ENCODE data around the gene GSG1. TPM values are rescaled to one million over a fixed set of nuclear protein-coding genes. Genes with fewer than 3 reads are reported as not detected.

GSG1 gene
- total and polyA plus RNA-seq, 2 experiments from 2014 or later, result 0.86 to 2.0 TPM

- WGBS, 2 experiments (ENCODE audit: low coverage in 1 of 2, low lambda C conversion rate in 2 of 2, missing lambda C conversion rate in 2 of 2), result 82 to 84% methylated on average over 15 of the region's 15 CpGs
- Histone ChIP-seq H3K9me2 (ENCODE audit: insufficient read depth) (no peaks in the 10 kb centered on the region), H3F3A (ENCODE audit: insufficient read depth) (peaks cover 20% of the 10 kb centered on the region), H3K4me2 (ENCODE audit: unreplicated experiment) (no peak overlapping the region), H3K4me1 (ENCODE audit: insufficient read depth) (peaks cover 29% of the 10 kb centered on the region), H3K4me3 (no peak overlapping the region), H3K36me3 (ENCODE audit: low read depth) (no peaks in the 10 kb centered on the region), H3K79me2 (ENCODE audit: insufficient read depth) (no peaks in the 10 kb centered on the region), H3K27ac (no peak overlapping the region), H3K27me3 (replicated peaks; ENCODE audit: insufficient read depth) (no peaks in the 10 kb centered on the region), H2AFZ (no peak overlapping the region), H3K9ac (no peak overlapping the region), H4K20me1 (ENCODE audit: insufficient read depth) (no peaks in the 10 kb centered on the region), H3K9me3 (ENCODE audit: low read depth) (no peaks in the 10 kb centered on the region)
- no peak for TF ChIP-seq EZH2 (IDR thresholded peaks at IDR 0.05; ENCODE audit: insufficient read depth, poor library complexity, severe bottlenecking)
- no peak for TF ChIP-seq EZH2phosphoT487 (IDR thresholded peaks at IDR 0.05; ENCODE audit: insufficient read depth, low read depth)
- in situ Hi-C loops (cut with MboI), result no loop called here
- no peak for DNase-seq
These were observed 11.0 kb upstream of the GSG1 start for GRCh38 chr12:13114251-13115052.

DNA sequence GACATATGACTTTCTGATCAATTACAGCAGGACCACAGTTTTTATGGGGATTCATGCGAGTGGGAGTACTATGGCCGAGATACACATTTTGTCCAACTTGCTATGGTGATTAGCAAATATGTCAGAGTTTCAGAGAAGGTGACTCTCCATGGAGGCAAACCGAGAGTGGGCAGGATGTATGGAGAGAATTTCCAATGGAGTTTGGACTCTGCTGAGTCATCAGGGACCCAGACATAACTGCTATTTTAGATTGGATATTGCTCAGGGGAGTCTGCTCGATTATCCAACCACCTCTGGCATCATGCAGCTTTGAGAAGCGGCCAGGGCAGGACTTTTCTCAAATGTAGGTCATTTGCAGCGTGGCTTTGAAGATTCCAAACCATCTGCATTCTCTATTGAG is 9.5 kb upstream of the GSG1 start:
- Histone ChIP-seq H3K9me3 (ENCODE audit: low read depth) (no peaks in the 10 kb centered on the region), H3K4me3 (no peak overlapping the region), H3K79me2 (ENCODE audit: insufficient read depth) (no peaks in the 10 kb centered on the region), H3K9me2 (ENCODE audit: insufficient read depth) (no peaks in the 10 kb centered on the region), H3K9ac (no peak overlapping the region), H4K20me1 (ENCODE audit: insufficient read depth) (no peaks in the 10 kb centered on the region), H3K27me3 (replicated peaks; ENCODE audit: insufficient read depth) (no peaks in the 10 kb centered on the region), H3K4me2 (ENCODE audit: unreplicated experiment) (no peak overlapping the region), H3K4me1 (ENCODE audit: insufficient read depth) (peaks cover 14% of the 10 kb centered on the region), H3K27ac (no peak overlapping the region), H2AFZ (no peak overlapping the region), H3K36me3 (ENCODE audit: low read depth) (no peaks in the 10 kb centered on the region), H3F3A (ENCODE audit: insufficient read depth) (peaks cover 9% of the 10 kb centered on the region)
- TF ChIP-seq EZH2phosphoT487 (IDR thresholded peaks at IDR 0.05; ENCODE audit: insufficient read depth, low read depth), result no peak
- TF ChIP-seq EZH2 (IDR thresholded peaks at IDR 0.05; ENCODE audit: insufficient read depth, poor library complexity, severe bottlenecking), result no peak
- WGBS, 2 experiments (ENCODE audit: low coverage in 1 of 2, low lambda C conversion rate in 2 of 2, missing lambda C conversion rate in 2 of 2), result 76 to 87% methylated on average over 6 of the region's 6 CpGs
- no peak for DNase-seq
- in situ Hi-C loops (cut with MboI), result no loop called here

- Histone ChIP-seq H3K9ac (no peak overlapping the region), H3K9me2 (ENCODE audit: insufficient read depth) (no peaks in the 10 kb centered on the region), H2AFZ (no peak overlapping the region), H3K9me3 (ENCODE audit: low read depth) (no peaks in the 10 kb centered on the region), H3K27me3 (replicated peaks; ENCODE audit: insufficient read depth) (no peaks in the 10 kb centered on the region), H3K27ac (no peak overlapping the region), H4K20me1 (ENCODE audit: insufficient read depth) (no peaks in the 10 kb centered on the region), H3K4me3 (no peak overlapping the region), H3K79me2 (ENCODE audit: insufficient read depth) (no peaks in the 10 kb centered on the region), H3K36me3 (ENCODE audit: low read depth) (no peaks in the 10 kb centered on the region), H3F3A (ENCODE audit: insufficient read depth) (peaks cover 23% of the 10 kb centered on the region), H3K4me1 (ENCODE audit: insufficient read depth) (peaks cover 21% of the 10 kb centered on the region), H3K4me2 (ENCODE audit: unreplicated experiment) (no peak overlapping the region)
- WGBS, 2 experiments (ENCODE audit: low coverage in 1 of 2, low lambda C conversion rate in 2 of 2, missing lambda C conversion rate in 2 of 2), result 97 to 100% methylated on average over 1 of the region's 1 CpG
- TF ChIP-seq EZH2 (IDR thresholded peaks at IDR 0.05; ENCODE audit: insufficient read depth, poor library complexity, severe bottlenecking), result no peak
- TF ChIP-seq EZH2phosphoT487 (IDR thresholded peaks at IDR 0.05; ENCODE audit: insufficient read depth, low read depth), result no peak
- in situ Hi-C loops (cut with MboI), result no loop called here
- DNase-seq, result no peak
These were observed 3.2 kb upstream of the GSG1 start for GRCh38 chr12:13106666-13107065.

DNA sequence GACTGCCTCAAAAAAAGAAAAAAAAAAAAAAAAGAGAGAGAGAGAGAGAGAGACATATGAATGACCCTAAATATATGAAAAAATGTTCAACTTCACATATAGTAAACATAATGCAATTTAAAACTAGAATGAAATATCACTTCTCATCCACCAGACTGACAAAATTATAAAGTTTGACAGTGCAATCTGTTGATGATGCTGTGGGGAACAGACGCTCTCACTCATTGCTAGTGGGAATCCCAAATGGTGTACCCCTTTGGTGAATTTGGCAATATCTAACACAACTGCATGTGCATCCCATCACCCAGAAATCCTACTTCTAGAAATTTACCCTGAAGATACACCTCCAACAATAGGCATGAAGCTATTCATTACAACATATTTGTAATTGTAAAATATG is 2.3 kb upstream of the GSG1 start:
- in situ Hi-C loops (cut with MboI), result no loop called here

More for the DNA sequence above, 2.3 kb upstream of the GSG1 start:
- Histone ChIP-seq H3K36me3 (ENCODE audit: low read depth) (no peaks in the 10 kb centered on the region), H3K4me3 (no peak overlapping the region), H3K4me1 (ENCODE audit: insufficient read depth) (peaks cover 24% of the 10 kb centered on the region), H2AFZ (no peak overlapping the region), H4K20me1 (ENCODE audit: insufficient read depth) (no peaks in the 10 kb centered on the region), H3F3A (ENCODE audit: insufficient read depth) (peaks cover 26% of the 10 kb centered on the region), H3K27ac (no peak overlapping the region), H3K9me2 (ENCODE audit: insufficient read depth) (no peaks in the 10 kb centered on the region), H3K27me3 (replicated peaks; ENCODE audit: insufficient read depth) (no peaks in the 10 kb centered on the region), H3K4me2 (ENCODE audit: unreplicated experiment) (no peak overlapping the region), H3K9ac (no peak overlapping the region), H3K79me2 (ENCODE audit: insufficient read depth) (no peaks in the 10 kb centered on the region), H3K9me3 (ENCODE audit: low read depth) (no peaks in the 10 kb centered on the region)
- WGBS, 2 experiments (ENCODE audit: low coverage in 1 of 2, low lambda C conversion rate in 2 of 2, missing lambda C conversion rate in 2 of 2), result 97% methylated on average over 1 of the region's 1 CpG
- DNase-seq, result no peak
- no peak for TF ChIP-seq EZH2 (IDR thresholded peaks at IDR 0.05; ENCODE audit: insufficient read depth, poor library complexity, severe bottlenecking)
- TF ChIP-seq EZH2phosphoT487 (IDR thresholded peaks at IDR 0.05; ENCODE audit: insufficient read depth, low read depth), result no peak

All from GM23248 (cell line).